IMR-90 (cell line): ENCODE results near the gene PPP2R5B. TPM values are rescaled to one million over a fixed set of nuclear protein-coding genes. Genes with fewer than 3 reads are reported as not detected.

Experiments used
- ATAC-seq: fragments of 200-7000 bp; cut with Tn5 transposase; 2 replicates; pipeline ENCODE4 v1.9.1; 2020; ENCODE audit warnings: low read depth, mild to moderate bottlenecking, moderate library complexity
- BruUV-seq: library from RNA; stranded (reverse); fragments of 400-500 nt; replicated peaks from 2 replicates; lab custom pipeline; 2021; lab: Mats Ljungman, UMichigan
- CTCF ChIA-PET: fragments of 300-600 bp; formaldehyde crosslinking; extraction: SDS; loops from one replicate; lab custom pipeline; 2021; ENCODE audit warnings: antibody characterized with exemption; lab: Yijun Ruan, JAX
- POLR2A ChIA-PET: fragments of 300-600 bp; sonication (Branson Sonifier 250); formaldehyde crosslinking; loops from one replicate; lab custom pipeline; 2022; ENCODE audit warnings: antibody characterized with exemption; ENCODE audit not compliant: unreplicated experiment; lab: Charles Lee
- DNase-seq: peaks from one replicate; pipeline ENCODE4 v3.0.0; 2013
- H2AFZ ChIP-seq: replicated peaks from 2 replicates; pipeline ENCODE3; 2013; ENCODE audit warnings: low read length, mild to moderate bottlenecking; ENCODE audit not compliant: poor library complexity
- H2AK5ac ChIP-seq: 2 replicates; pipeline ENCODE4 v1.6.1; 2013; ENCODE audit warnings: low read depth, low read length, inconsistent platforms
- H2AK9ac ChIP-seq: replicated peaks from 2 replicates; pipeline ENCODE3; 2013; ENCODE audit warnings: mild to moderate bottlenecking, low read depth, low read length, moderate library complexity; ENCODE audit not compliant: poor library complexity
- H2BK120ac ChIP-seq: 2 replicates; pipeline ENCODE4 v1.6.1; 2013; ENCODE audit warnings: low read depth, low read length, inconsistent platforms
- H2BK15ac ChIP-seq: 3 replicates; pipeline ENCODE4 v1.6.1; 2013; ENCODE audit warnings: low read depth, low read length, inconsistent platforms
- H2BK20ac ChIP-seq: 2 replicates; pipeline ENCODE4 v1.6.1; 2013; ENCODE audit warnings: low read depth, mild to moderate bottlenecking, inconsistent platforms, low read length, moderate library complexity
- H2BK5ac ChIP-seq: 2 replicates; pipeline ENCODE4 v1.6.1; 2013; ENCODE audit warnings: mild to moderate bottlenecking, low read depth, low read length, inconsistent platforms; ENCODE audit not compliant: poor library complexity, severe bottlenecking
- H3K14ac ChIP-seq: replicated peaks from 2 replicates; pipeline ENCODE4 v1.6.1; 2013; ENCODE audit warnings: low read depth, low read length, inconsistent platforms
- H3K18ac ChIP-seq: 2 replicates; pipeline ENCODE4 v1.6.1; 2013; ENCODE audit warnings: low read depth, low read length, control low read depth
- H3K23ac ChIP-seq: 2 replicates; pipeline ENCODE4 v1.6.1; 2013; ENCODE audit warnings: low read depth, low read length, inconsistent platforms
- H3K27ac ChIP-seq: 2 replicates; pipeline ENCODE4 v1.5.1; 2013; ENCODE audit warnings: mild to moderate bottlenecking, control low read depth, low read length; ENCODE audit not compliant: insufficient read depth
- H3K27me3 ChIP-seq: 2 replicates; pipeline ENCODE4 v1.6.1; 2013; ENCODE audit warnings: low read length; ENCODE audit not compliant: control insufficient read depth, insufficient read depth
- H3K36me3 ChIP-seq: 2 replicates; pipeline ENCODE4 v1.6.1; 2013; ENCODE audit warnings: low read length, mixed read lengths; ENCODE audit not compliant: control insufficient read depth, insufficient read depth
- H3K4ac ChIP-seq: 2 replicates; pipeline ENCODE4 v1.6.1; 2013; ENCODE audit warnings: low read depth, low read length, inconsistent platforms
- H3K4me1 ChIP-seq: 2 replicates; pipeline ENCODE4 v1.6.1; 2013; ENCODE audit warnings: low read length, mixed read lengths; ENCODE audit not compliant: control insufficient read depth, insufficient read depth
- H3K4me2 ChIP-seq: 2 replicates; pipeline ENCODE4 v1.6.1; 2013; ENCODE audit warnings: low read depth, mild to moderate bottlenecking, control low read depth, low read length, moderate library complexity
- H3K4me3 ChIP-seq: 2 replicates; pipeline ENCODE4 v1.5.1; 2013; ENCODE audit warnings: low read depth, mild to moderate bottlenecking, control low read depth, low read length, moderate library complexity; ENCODE audit not compliant: insufficient read depth
- H3K56ac ChIP-seq: 2 replicates; pipeline ENCODE4 v1.6.1; 2013; ENCODE audit warnings: low read length, inconsistent platforms; ENCODE audit not compliant: insufficient read depth; ENCODE audit errors: extremely low read depth
- H3K79me1 ChIP-seq, 2 experiments: 2 replicates each; pipeline ENCODE4 v1.6.1; 2013; ENCODE audit warnings: low read length in 2 of 2, inconsistent platforms in 1 of 2, low read depth in 1 of 2
- H3K9ac ChIP-seq: 2 replicates; pipeline ENCODE4 v1.6.1; 2013; ENCODE audit warnings: low read depth, low read length, control low read depth
- H3K9me1 ChIP-seq: 2 replicates; pipeline ENCODE4 v1.6.1; 2013; ENCODE audit warnings: low read length, inconsistent platforms; ENCODE audit not compliant: insufficient read depth
- H3K9me3 ChIP-seq: 2 replicates; pipeline ENCODE4 v1.6.1; 2013; ENCODE audit warnings: low read length; ENCODE audit not compliant: control insufficient read depth, insufficient read depth
- H4K20me1 ChIP-seq: 2 replicates; pipeline ENCODE4 v1.6.1; 2013; ENCODE audit warnings: low read length, inconsistent platforms; ENCODE audit not compliant: insufficient read depth
- H4K5ac ChIP-seq: 2 replicates; pipeline ENCODE4 v1.6.1; 2013; ENCODE audit warnings: mild to moderate bottlenecking, low read depth, low read length, control low read depth
- H4K8ac ChIP-seq, 2 experiments: 2 replicates each; pipeline ENCODE4 v1.6.1; 2013; ENCODE audit warnings: low read depth in 2 of 2, low read length in 2 of 2, control low read depth in 1 of 2, inconsistent platforms in 1 of 2
- H4K91ac ChIP-seq: 2 replicates; pipeline ENCODE4 v1.6.1; 2013; ENCODE audit warnings: low read depth, low read length, inconsistent platforms; ENCODE audit not compliant: insufficient read depth
- BHLHE40 ChIP-seq: fragments of 150-350 bp; IDR thresholded peaks from 2 replicates; pipeline ENCODE4 v1.6.1; 2016; ENCODE audit warnings: mild to moderate bottlenecking, low read depth, low read length
- CEBPB ChIP-seq: IDR thresholded peaks from 2 replicates; pipeline ENCODE4 v1.6.1; 2012; ENCODE audit warnings: low read depth, low read length, improper control_type of control experiment
- CHD1 ChIP-seq: IDR thresholded peaks from 2 replicates; pipeline ENCODE4 v1.6.1; 2012; ENCODE audit warnings: low read depth, low read length, improper control_type of control experiment
- CTCF ChIP-seq: conservative IDR thresholded peaks from 2 replicates; pipeline ENCODE4 v1.5.1; 2012; ENCODE audit warnings: mild to moderate bottlenecking, low read depth, low read length, improper control_type of control experiment
- ELK1 ChIP-seq: fragments of 150-350 bp; IDR thresholded peaks from 2 replicates; pipeline ENCODE4 v1.6.1; 2016; ENCODE audit warnings: low read depth, mild to moderate bottlenecking, low read length, moderate library complexity, borderline replicate concordance
- FOS ChIP-seq: fragments of 150-350 bp; IDR thresholded peaks from 2 replicates; pipeline ENCODE4 v1.6.1; 2016; ENCODE audit warnings: low read depth, low read length
- MAFK ChIP-seq: IDR thresholded peaks from 2 replicates; pipeline ENCODE4 v1.6.1; 2012; ENCODE audit warnings: low read depth, low read length, improper control_type of control experiment
- MAZ ChIP-seq: IDR thresholded peaks from 2 replicates; pipeline ENCODE4 v1.6.1; 2012; ENCODE audit warnings: low read depth, mild to moderate bottlenecking, low read length, improper control_type of control experiment, moderate library complexity, borderline replicate concordance
- MXI1 ChIP-seq: IDR thresholded peaks from 2 replicates; pipeline ENCODE4 v1.6.1; 2012; ENCODE audit warnings: low read depth, mild to moderate bottlenecking, low read length, moderate library complexity, borderline replicate concordance
- NFE2L2 ChIP-seq: fragments of 150-350 bp; IDR thresholded peaks from 2 replicates; pipeline ENCODE4 v1.6.1; 2016; ENCODE audit warnings: low read depth, mild to moderate bottlenecking, low read length
- POLR2A ChIP-seq: IDR thresholded peaks from 2 replicates; pipeline ENCODE4 v1.6.1; 2012; ENCODE audit warnings: mild to moderate bottlenecking, low read depth, low read length
- RAD21 ChIP-seq: IDR thresholded peaks from 2 replicates; pipeline ENCODE4 v1.6.1; 2012; ENCODE audit warnings: low read length, improper control_type of control experiment
- RCOR1 ChIP-seq: IDR thresholded peaks from 2 replicates; pipeline ENCODE4 v1.6.1; 2012; ENCODE audit warnings: mild to moderate bottlenecking, low read length, improper control_type of control experiment; ENCODE audit not compliant: insufficient replicate concordance
- RFX5 ChIP-seq: IDR thresholded peaks from 2 replicates; pipeline ENCODE4 v1.8.0; 2012; ENCODE audit warnings: low read depth, mild to moderate bottlenecking, low read length, moderate library complexity
- SMC3 ChIP-seq: fragments of 150-350 bp; IDR thresholded peaks from 2 replicates; pipeline ENCODE4 v1.6.1; 2016; ENCODE audit warnings: low read depth, mild to moderate bottlenecking, antibody characterized with exemption, low read length, moderate library complexity
- USF2 ChIP-seq: fragments of 150-350 bp; IDR thresholded peaks from 2 replicates; pipeline ENCODE4 v1.6.1; 2017; ENCODE audit warnings: mild to moderate bottlenecking, antibody characterized with exemption, low read length, low read depth
- WGBS, 2 experiments: methylation state at CpG; one replicate each; pipeline versions ENCODE4 v1.1.5 to v1.1.7; 2013; ENCODE audit warnings: missing lambda C conversion rate in 2 of 2; ENCODE audit not compliant: insufficient read length in 1 of 2; ENCODE audit errors: extremely low coverage in 2 of 2; 5-methylcytosine and 5-hydroxymethylcytosine counted together
- dilution Hi-C: fragments of 300-500 bp; cut with HindIII; formaldehyde crosslinking; loops from one replicate; pipeline ENCODE4 v1.14.3; 2018; ENCODE audit warnings: low sequenced_read_pairs; ENCODE audit not compliant: unreplicated experiment
- in situ Hi-C: fragments of 300-500 bp; cut with MboI; formaldehyde crosslinking; loops from 3 replicates; pipeline ENCODE4 v1.14.3; 2019; ENCODE audit warnings: low sequenced_read_pairs, inconsistent platforms, mixed read lengths
- intact Hi-C: fragments of 100-400 bp; cut with micrococcal nuclease; formaldehyde crosslinking; loops from 2 replicates; pipeline ENCODE4 v1.10.0; 2022
- polyA plus RNA-seq, 3 experiments: library from polyadenylated mRNA; depleted of rRNA; stranded (reverse); fragments of >200 nt; gene quantifications; 2 replicates each; pipeline ENCODE4 v1.2.3, GENCODE V29; 2012; ENCODE audit warnings: low replicate concordance in 1 of 3
- total RNA-seq: library from RNA; depleted of rRNA; stranded (reverse); fragments of >200 nt; gene quantifications from 2 replicates; pipeline ENCODE4 v1.2.3, GENCODE V29; 2012

PPP2R5B gene
- total and polyA plus RNA-seq, 2 of the 4 experiments (the other 2 are of a cell fraction): 6.5 to 23.6 TPM

GRCh38 chr11:64905516-64906313 lies 18.8 kb upstream of the PPP2R5B start:
- Histone ChIP-seq H3K9me3 (no peaks in the 10 kb centered on the region), H2BK5ac (no peak overlapping the region), H3K9ac (no peak overlapping the region), H2AK5ac (no peak overlapping the region), H3K36me3 (peaks cover 74% of the 10 kb centered on the region), H4K20me1 (no peaks in the 10 kb centered on the region), H4K8ac (no peak overlapping the region), H4K91ac (no peak overlapping the region), H3K9me1 (no peaks in the 10 kb centered on the region), H3K4me1 (no peaks in the 10 kb centered on the region), H3K79me1 (no peaks in the 10 kb centered on the region), H2BK15ac (no peak overlapping the region), H3K23ac (no peak overlapping the region), H3K27ac (no peak overlapping the region), H3K4me3 (no peak overlapping the region), H3K56ac (no peak overlapping the region), H3K14ac (no peak overlapping the region), H2AK9ac (no peak overlapping the region), H4K5ac (no peak overlapping the region), H3K4me2 (no peak overlapping the region), H2BK120ac (no peak overlapping the region), H2AFZ (no peak overlapping the region), H3K4ac (no peak overlapping the region), H3K18ac (no peak overlapping the region), H2BK20ac (no peak overlapping the region), H3K27me3 (no peaks in the 10 kb centered on the region)
- DNase-seq: no peak
- BruUV-seq: no TSS peak
- dilution Hi-C loops: no loop called here
- in situ Hi-C loops: no loop called here
- WGBS, 2 experiments: 96% methylated on average over 8 of the region's 25 CpGs; no CpG with 5 or more reads in 1 of the 2 experiments
- POLR2A ChIA-PET: no interaction called here
- TF ChIP-seq NFE2L2 (no peak), RCOR1 (no peak), POLR2A (no peak), MXI1 (no peak), CTCF (no peak), BHLHE40 (no peak), MAZ (no peak), RFX5 (no peak), RAD21 (no peak), SMC3 (no peak), CHD1 (no peak), CEBPB (no peak), USF2 (no peak), FOS (no peak), MAFK (no peak), ELK1 (no peak)
- CTCF ChIA-PET: no interaction called here
- intact Hi-C loops: no loop called here
- ATAC-seq: no peak
